GM19467 (cell line): Measurements from ENCODE around the gene SYNJ2.

Experiments used
- ATAC-seq: cut with Tn5 transposase; IDR thresholded peaks from one replicate; pipeline ENCODE4 v1.9.1; 2021; ENCODE audit warnings: mild to moderate bottlenecking, moderate library complexity; ENCODE audit not compliant: unreplicated experiment

Gene SYNJ2

DNA sequence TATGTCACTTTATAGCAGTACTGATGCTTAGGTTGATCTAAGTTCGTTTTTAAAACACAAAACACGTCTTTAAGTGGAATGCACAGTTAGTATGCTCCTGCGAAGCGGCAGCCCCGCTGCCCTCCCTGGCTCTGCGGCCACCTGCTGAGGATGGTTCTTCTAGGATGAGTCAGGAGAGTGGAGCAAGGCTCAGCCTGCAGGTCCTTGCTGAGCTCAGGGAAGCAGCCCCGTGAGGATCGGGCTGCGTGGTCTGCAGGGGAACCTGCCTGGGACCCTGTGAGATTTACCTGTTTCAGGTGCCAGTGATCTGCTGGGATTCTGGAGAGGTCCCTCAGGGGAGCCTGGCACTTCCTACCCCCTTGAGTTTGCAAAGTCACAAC lies 57.5 kb downstream of the SYNJ2 start:
- ATAC-seq = no peak

DNA sequence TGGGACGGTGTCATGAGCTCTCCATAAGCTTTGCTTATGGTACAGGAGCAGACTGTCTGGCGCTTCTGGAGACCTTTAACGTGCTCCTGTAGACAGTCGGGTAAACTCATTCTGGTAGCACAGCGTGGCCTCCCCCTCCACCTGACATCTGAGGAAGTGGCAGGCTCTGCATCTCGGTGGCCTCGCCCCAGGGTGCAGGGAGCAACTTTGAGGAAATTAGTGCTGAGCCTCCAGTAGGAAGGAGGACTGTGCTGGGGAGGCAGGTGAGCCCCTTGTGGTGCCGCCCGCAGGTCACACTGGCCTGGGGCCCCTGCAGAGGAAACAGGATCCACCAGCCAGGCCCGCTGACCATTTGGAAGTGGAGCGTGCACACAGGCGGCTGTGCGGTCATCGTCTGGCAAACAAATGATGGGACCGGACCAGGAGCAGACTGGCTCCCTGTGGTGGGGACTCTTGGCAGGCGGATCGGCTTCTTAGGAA lies 57.9 kb downstream of the SYNJ2 start:
- ATAC-seq = no peak

DNA sequence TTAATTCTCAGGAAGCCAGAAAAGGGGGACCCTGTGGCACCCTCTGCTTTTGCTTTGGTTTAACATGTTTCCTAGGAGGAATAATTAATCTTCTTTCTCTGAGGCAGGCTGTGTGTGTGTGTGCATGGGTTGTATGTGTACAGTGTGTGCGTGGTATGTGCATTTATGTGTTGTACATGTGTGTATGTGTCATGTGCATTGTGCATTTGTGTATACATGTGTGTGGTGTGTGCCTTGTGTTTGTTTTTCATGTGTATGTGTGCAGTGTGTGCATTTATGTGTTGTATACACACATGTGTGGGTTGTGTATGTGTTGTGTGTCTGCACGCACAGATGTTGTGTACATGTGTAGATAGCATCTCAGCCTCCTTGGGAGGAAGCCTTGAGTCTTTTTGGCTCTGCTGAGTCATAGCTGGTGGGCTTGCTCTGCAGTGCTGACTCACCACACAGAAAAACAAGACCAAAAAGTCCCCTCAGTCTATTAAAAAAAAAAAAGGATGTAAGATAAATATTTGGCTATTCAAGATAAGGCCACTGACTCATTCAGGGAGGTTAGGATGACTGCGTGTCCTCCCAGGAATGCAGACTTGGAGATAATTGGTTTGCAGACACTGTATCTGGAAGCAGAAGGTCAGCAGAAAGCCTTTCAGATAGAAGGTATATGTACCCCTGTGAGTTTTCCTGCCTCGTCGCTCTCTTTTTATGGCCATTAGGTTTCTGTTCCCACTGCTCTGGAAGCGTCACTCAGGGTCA lies 58.6 kb downstream of the SYNJ2 start:
- no peak for ATAC-seq

DNA sequence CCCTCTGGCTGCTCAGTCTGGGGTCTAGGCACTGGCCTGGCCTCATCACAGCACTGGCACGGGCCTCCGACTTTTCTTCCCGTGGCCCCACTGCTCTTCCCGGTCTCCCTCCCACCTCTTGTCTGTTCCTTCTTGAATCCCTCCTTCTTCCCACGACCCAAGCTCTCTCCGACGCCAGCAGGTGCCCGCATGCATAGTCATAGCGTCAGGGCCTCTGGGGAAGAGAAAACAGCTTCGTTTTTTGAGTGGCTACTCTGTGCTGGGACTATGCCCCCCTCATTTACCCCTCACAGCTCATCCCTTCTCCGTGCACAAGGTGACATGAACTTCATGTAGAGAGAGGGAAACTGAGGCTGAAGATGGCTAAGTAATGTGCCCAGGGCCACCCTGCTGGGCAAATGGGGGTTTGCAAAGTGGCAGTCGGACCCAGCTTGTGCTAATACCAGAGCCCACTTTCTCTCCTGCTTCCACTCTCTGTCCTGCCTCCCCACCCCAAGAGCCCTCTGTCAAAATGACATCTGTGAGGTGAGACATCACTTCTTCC lies 59.2 kb downstream of the SYNJ2 start:
- ATAC-seq = no peak

DNA sequence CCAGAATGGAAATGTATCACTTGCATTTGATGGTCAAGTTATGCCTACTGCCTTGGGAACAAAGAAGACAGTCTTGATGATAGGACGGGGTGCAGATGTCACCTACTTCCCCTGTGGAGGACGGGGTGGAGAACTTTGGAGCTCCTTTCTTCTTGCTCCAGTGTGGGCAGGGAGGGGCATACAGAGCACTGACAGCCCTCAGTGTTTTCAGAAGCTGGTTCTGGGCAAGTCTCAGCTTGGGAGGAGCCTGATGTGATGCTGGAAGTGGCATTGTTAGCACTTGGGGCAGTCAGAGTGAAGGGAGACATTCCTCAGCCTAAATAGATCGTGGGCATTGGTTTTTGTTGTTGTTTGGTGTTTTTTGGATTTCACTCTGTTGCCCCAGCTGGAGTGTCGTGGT lies 59.7 kb downstream of the SYNJ2 start:
- no peak for ATAC-seq

DNA sequence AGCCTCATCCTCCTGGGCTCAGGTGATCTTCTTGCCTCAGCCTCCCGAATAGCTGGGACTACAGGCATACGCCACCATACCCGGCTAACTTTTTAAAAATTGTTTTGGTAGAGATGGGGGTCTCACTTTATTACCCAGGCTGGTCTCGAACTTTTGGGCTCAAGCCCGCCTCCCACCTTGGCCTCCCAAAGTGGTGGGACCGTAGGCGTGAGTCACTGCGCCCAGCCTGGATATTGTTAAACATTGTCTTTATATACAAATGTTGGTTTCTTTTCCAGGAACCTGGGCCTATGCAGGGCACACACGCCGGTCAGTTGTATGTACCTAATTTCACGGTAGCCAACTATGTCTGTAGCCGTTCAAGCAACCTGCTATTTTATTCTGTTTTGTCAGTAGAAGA lies 60.1 kb downstream of the SYNJ2 start:
- ATAC-seq = no peak

DNA sequence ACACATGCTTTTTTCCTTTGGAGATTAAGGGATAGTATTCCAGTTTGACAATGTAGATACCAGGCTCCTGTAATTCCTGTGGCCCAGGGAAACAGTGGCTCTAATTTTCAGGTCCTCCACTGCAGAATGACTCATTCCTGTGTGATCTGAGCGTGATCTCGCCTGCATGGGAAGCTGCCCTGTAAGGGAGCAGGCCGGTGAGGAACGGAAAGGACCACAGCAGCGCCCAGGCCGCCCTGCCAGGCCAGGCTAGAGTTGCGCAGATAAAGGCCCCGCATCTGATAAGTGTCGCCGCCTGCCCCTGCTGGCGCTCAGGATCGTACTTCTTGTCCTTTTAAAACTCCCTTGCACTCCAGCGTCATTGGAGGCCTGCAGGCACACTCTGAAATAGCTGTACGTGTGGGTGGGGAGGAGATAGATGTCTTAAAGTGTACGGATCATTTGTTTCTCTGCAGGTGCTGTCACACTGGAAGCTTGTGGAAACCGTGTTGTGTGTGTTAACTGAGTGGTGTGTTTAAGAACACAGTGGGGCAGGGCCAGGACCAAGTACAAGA lies 60.7 kb downstream of the SYNJ2 start:
- ATAC-seq = no peak

DNA sequence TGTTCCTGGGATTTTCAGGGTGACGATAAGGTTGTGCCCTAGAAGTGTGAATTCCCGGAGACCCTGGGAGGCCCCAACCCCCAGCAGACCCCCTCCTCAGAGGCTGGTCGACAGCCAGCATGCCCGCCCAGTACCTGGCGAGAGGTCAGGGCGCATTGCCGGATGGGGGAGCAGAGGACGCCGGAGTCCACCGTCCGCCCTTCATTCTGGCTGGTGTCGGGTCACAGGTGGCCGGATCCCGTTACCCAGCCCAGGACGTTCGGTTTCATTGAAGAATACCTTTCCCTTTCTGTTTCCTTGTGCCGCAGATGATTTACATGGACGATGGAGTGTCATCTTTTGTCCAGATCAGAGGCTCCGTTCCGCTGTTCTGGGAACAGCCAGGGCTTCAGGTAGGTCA lies 61.3 kb downstream of the SYNJ2 start:
- no peak for ATAC-seq

DNA sequence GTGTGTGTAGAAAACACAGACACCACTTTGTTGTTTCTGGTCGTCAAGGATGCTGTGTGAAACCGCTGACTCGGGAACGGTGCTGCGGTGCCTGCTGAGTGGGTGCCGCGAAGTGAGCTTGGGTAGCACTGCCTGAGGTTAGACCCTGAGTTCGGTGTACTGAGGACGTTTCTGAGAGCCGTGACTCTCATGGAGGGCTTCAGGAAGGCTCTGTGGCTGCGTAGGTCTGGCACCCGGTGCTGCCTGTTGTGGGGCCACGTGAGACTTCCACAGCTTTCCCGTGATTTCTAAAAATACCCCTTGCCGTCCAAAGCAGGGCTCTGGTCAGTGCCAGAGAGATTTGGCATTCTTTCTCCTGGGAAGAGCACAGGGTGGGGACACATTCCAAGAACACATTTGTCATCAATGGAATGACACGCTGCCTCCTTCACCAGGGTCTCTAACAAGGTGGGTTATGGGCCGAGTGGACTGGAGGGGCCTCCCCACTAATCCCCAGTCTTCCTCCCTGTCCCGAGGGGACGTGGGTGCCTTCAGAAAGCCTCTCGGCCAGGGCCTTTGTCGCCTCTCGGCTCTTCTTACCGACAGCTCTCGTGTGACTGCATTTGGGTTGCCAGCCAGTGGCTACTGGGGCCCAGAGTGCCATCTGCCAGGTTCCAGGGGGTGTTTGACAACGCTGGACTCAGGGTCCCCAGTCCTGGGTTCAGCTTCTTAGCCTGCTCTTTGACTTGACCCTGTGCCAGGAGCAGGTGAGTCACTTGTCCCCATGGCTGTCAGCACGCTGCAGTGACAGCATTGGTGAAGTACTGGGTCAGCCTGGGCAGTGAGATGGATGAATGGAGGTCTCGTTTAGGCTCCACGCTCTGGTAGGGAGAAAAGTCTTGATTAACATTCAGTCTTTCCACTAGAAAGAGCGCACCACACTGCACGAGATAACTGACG lies 62.2 kb downstream of the SYNJ2 start:
- no peak for ATAC-seq

DNA sequence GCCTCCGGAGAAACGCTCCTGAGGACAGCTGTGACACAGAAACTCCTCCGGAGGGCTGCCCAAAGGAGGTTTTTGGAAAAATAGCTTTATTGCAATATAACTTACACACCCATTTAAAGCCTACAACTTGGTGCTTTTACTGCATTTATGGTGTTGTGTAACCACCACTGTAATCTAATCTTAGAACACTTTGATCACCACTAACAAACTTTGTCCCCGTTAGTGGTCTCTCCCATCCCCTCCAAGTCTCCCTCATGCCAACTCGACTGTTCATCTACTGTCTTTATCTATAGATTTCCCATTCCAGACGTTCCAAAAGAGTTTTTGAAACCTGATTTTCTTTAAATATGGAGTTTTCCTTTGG lies 62.8 kb downstream of the SYNJ2 start:
- no peak for ATAC-seq

DNA sequence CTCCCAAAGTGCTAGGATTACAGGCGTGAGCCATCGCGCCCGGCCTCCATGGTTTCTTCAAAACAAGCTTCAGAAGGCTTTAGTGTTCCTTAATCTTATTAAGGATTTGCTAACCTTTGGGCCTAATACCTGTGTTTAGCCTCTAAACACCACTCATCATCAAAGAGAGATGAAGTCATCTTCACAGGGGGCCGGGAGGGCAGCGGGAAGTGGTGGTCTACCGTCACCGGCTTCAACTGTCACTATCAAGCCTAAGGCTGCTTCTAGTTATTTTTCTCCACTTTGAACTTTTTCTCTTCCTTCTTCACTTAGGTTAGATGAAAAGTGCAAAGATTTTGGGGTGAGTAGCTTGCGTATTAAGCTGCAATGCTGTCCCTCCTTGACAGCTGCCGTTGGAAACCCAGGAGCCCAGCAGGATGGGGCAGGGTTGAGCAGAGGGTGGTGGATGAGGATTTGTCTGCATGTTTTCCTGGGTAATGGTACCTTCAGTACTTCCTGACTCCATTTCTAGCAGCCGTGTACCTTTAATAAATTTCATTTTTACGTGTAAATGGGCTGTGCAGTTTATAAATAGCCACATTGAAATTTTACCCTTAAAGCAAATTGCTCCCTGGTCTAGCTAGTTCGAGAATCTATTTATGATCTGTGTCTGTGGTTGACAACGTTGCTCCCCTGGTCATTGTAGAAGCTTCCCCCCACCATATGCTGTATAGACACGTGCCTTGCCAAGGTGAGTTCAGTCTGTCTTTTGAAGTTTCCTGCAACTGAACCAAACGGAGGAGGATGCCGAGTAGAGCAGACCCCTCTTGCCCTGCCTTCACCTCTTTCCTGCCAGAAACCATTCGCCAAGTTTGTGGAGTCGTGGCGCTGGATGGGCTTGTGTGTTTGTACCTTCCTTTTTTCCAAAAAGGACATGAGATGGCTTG lies 64.8 kb downstream of the SYNJ2 start:
- ATAC-seq = no peak

DNA sequence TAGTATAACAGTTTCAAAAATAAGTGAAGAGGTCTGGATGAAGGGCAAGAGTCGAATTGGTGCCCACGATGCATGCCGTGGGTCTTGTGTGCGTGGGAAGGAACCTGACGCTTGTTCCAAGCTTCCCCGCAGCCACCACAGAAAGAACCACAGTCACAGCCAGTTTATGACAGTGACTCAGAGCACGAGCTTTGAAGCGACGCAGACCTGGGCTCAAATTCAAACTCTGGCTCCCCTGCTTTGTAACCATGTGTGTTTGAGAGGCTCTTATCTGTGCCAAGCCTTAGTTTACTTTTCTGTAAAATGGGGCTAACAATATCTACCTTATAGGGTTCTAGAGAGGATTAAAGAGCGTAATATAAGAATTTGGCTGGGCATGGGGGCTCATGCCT lies 65.5 kb downstream of the SYNJ2 start:
- no peak for ATAC-seq

DNA sequence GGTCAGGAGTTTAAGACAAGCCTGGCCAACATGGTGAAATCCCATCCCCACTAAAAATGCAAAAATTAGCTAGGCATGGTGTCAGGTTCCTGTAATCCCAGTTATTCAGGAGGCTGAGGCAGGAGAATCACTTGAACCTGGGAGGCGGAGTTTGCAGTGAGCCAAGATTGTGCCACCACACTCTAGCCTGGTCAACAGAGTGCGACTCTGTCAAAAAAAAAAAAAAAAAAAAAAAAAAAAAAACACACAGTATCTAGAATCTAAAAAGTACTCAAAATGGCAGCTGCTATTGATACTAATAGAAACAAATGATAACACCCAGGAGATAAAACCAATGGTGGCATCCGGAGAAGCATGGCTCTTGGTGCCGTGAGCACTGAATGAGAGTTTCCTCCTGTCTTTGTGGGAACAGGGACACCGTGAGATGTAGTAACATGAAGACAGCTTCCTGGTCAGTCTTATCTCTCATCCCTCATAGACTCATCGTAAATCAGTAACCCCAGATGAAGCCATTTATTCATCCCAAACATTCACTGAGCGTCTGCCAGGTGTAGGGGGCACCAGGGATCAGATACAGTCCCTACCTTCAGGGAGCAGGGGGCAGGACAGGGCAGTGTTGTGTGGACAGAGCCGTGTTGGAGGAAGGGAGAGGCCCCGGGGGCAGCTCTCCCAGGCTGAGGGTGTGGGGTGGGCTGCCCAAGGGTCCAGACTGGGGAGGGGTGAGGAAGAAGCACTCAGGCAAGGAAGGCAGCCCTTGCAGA lies 66.1 kb downstream of the SYNJ2 start:
- ATAC-seq = no peak

DNA sequence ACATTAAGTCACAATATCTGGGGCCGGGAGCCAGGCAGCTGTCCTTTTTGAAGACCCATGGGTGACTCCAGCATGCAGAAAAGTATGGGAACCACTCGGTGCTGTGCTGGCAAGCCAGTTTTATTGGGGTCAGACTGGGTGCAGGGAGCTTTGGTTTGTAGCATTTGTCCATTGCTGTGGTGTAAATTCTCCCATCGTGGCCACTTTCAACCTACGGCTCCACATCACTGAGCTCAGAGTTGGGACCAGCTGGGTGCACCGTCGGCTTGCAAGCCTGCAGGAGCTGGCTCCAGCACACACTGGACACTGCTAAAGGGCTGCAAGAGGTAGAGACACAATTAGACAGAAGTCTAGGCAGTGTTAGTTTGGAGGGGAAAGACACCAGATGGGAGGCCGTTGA lies 66.9 kb downstream of the SYNJ2 start:
- no peak for ATAC-seq

DNA sequence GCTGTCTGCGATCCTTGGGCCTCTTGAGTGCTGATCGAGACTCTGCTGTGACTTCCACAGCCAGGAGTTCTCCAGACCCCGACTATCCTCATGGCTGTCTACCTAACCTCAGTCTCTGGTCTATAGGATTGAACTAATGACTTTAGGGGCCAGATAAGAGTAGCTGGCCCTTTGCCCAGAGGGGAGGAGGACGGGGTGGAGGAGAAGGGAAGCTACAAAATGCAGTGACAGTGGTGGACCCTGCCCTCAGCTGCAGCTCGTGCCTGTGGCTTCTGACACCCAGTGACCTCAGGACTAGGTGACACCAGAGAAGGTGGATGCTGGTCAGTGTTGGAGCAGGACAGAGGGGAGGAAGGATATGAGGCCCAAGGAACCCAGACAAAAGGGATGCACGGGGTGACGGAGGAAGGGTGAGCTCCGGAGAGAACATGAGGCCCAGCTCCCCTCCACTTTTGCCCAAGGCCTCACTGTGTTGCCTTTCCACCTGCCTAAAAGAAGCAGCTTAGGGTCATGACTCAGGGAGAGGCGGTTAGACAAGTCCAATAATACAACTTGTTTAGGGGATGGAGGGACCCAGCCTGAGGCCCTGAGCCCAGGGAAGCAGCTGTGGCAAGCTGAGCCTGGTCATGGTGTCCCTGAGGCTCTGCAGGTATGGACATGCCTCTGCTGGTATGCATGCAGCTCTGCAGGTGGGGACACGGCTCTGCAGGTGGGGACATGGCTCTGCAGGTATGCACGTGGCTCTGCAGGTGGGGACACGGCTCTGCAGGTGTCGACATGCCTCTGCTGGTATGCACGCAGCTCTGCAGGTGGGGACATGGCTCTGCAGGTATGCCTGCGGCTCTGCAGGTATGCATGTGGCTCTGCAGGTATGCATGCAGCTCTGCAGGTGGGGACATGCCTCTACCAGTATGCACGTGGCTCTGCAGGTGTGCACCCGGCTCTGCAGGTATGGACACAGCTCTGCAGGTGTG lies 67.7 kb downstream of the SYNJ2 start:
- ATAC-seq = no peak

DNA sequence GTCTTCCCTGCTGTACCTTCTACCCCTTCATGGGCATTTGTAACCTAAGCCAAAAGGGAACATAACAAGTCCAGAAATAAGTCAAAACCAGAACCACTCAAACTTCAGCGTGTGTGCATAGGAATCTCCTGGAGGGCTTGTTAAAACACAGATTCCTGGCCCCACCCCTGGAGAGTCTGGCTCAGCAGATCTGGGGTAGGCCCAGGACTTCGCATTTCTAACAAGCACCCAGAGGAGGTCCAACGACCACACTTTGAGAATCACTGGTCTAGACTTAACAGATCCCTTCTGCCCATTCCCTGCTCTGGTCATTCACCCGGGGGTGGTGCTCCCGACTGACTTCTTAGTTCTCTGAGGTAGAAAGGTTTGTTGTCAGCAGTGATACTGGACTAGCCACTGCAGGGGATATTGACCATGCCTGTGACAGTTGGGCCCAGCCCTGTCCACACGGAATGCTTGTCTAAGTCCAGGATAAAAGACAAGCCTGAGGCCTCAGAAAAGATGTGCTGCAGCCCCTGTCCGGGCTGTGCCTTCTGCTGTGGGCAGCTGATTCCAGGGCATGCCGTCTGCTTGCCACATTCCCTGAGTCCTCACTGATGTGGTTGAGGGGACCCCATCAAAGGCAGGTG lies 68.6 kb downstream of the SYNJ2 start:
- ATAC-seq = no peak

DNA sequence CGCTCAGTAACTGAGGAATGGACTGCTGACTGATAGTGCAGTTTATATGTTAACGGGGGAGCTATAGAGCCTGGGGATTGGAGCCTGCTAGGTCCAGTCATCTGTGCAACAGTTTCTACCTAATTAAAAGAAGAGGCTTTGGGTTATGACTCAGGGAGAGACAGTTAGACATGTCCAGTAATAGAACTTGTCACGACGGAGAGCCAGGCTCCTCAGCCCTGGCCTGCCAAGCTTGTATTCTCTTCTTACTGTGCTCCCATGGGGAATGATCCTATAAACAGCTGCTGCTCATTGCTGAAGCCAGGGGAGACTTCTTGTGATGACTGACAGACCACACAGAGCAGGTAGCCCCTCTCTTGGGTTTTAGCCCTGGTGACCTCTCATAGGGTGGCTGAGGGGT lies 69.3 kb downstream of the SYNJ2 start:
- ATAC-seq = no peak

DNA sequence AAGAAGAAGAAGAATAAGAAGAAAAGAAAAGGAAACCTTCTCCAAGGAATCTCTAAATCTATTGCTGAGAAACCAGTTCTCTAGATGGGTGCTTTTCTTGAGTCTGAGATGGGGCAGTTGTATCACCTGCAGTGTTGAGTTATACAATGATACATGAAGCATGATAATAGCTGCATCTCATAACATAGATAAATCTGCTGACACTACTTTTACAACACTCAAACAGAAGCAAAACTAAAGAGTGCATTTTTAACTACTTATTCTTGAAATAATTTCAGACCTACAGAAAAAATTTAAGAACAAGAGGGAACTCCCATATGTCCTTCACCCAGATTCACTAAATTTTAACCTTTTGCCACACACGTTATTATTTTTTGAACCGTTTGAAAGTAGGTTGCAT lies 70.3 kb downstream of the SYNJ2 start:
- no peak for ATAC-seq
